Stomach (tissue), 9 donors: ENCODE results near the gene ESPN. TPM values are rescaled to one million over a fixed set of nuclear protein-coding genes. Genes with fewer than 3 reads are reported as not detected.

Experiments used
- DNase-seq, 2 donors: peaks; one replicate each; pipeline versions ENCODE4 v3.0.0 to v3.0.0-alpha.2; 2013 to 2019
- H3K27ac ChIP-seq, 5 donors: fragments of 200-600 bp in 4 of 5; sonication (generic) in 4 of 5; one replicate each; pipeline ENCODE4 v1.5.1; 2013 to 2019; ENCODE audit warnings: mild to moderate bottlenecking in 1 of 5, moderate library complexity in 1 of 5
- H3K27me3 ChIP-seq, 3 donors: fragments of 200-600 bp; sonication (generic); one replicate each; pipeline ENCODE4 v1.5.1; 2017 to 2019; ENCODE audit warnings: mixed run types in 1 of 3
- H3K36me3 ChIP-seq, 4 donors: fragments of 200-600 bp; sonication (generic); 1 replicate in 3 of 4; 2 replicates in 1 of 4; pipeline ENCODE4 v1.5.1; 2016 to 2019
- H3K4me1 ChIP-seq, 4 donors: fragments of 200-600 bp; sonication (generic); one replicate each; pipeline ENCODE4 v1.5.1; 2016 to 2019
- H3K4me3 ChIP-seq, 4 donors: fragments of 200-600 bp; sonication (generic) in 3 of 4; one replicate each; pipeline ENCODE4 v1.5.1; 2016 to 2019; ENCODE audit warnings: mild to moderate bottlenecking in 1 of 4
- H3K9me3 ChIP-seq, 4 donors: fragments of 200-600 bp; sonication (generic); one replicate each; pipeline ENCODE4 v1.5.1; 2016 to 2019
- CTCF ChIP-seq, 7 experiments: fragments of 450-650 bp in 4 of 7; fragments of 200-600 bp in 3 of 7; sonication (generic) in 3 of 7; IDR thresholded peaks; one replicate each; pipeline ENCODE4 v1.5.1; 2016 to 2019; ENCODE audit warnings: antibody characterized with exemption in 7 of 7, control low read depth in 2 of 7, mild to moderate bottlenecking in 1 of 7
- EP300 ChIP-seq: sonication (generic); formaldehyde crosslinking; IDR thresholded peaks from one replicate; pipeline ENCODE4 v1.6.1; 2017; ENCODE audit warnings: antibody characterized with exemption
- POLR2A ChIP-seq, 4 donors: fragments of 450-650 bp; IDR thresholded peaks; one replicate each; pipeline ENCODE4 v1.6.1; 2016; ENCODE audit warnings: antibody characterized with exemption in 4 of 4, control low read depth in 2 of 4, mild to moderate bottlenecking in 1 of 4, moderate library complexity in 1 of 4
- POLR2AphosphoS5 ChIP-seq, 3 donors: sonication (generic); formaldehyde crosslinking; IDR thresholded peaks; one replicate each; pipeline ENCODE4 v1.6.1; 2016; ENCODE audit warnings: antibody characterized with exemption in 3 of 3
- WGBS, 5 donors: extraction: QIAGEN DNeasy Blood & Tissue Kit in 3 of 5; methylation state at CpG; one replicate each; pipeline versions ENCODE4 v1.1.5 to v1.1.7; 2013 to 2018; 5-methylcytosine and 5-hydroxymethylcytosine counted together
- intact Hi-C: fragments of 100-400 bp; cut with DNase I; formaldehyde crosslinking; loops from one replicate; pipeline ENCODE4 v1.15.1; 2023; ENCODE audit warnings: low total_unique reads
- polyA plus RNA-seq, 3 donors: library from polyadenylated mRNA; stranded (reverse); fragments of 200-250 nt; gene quantifications; one replicate each; pipeline ENCODE4 v1.2.3, GENCODE V29; 2013
- total RNA-seq, 5 donors: library from RNA; depleted of rRNA; stranded (reverse); fragments of >200 nt; gene quantifications; one replicate each; pipeline versions ENCODE4 v1.1.0 to v1.2.3, GENCODE V29; 2014 to 2016
- donor health status: healthy with polysubstance abuse.
- donor health status: Bipolar disorder and iron deficiency.
- donor health status: healthy.

Gene ESPN
- total and polyA plus RNA-seq, 8 donors = 1.5 to 68.4 (median 4.8) TPM; not detected in 2

GRCh38 chr1:6489383-6489765, 64.8 kb downstream of the ESPN start:
- intact Hi-C loops = loop anchor here (5.0 kb wide), 1 partner anchor 158 kb away; no protein-coding TSS in a partner anchor
- Histone ChIP-seq H3K36me3 (no peaks in the 10 kb centered on the region), H3K4me3 (no peak overlapping the region), H3K27me3 (peaks cover 0 to 48% (median 33%) of the 10 kb centered on the region in 3 donors), H3K4me1 (peaks cover 30 to 68% (median 53%) of the 10 kb centered on the region in 4 donors), H3K9me3 (no peaks in the 10 kb centered on the region), H3K27ac (no peak overlapping the region)
- WGBS, 5 donors = 61 to 72% (median 62%) methylated on average over 3 to 9 of the region's 9 CpGs
- TF ChIP-seq POLR2A (IDR thresholded peaks at IDR 0.05) = no peak
- no peak for TF ChIP-seq CTCF (IDR thresholded peaks at IDR 0.05)
- TF ChIP-seq EP300 = no peak
- TF ChIP-seq POLR2AphosphoS5 (IDR thresholded peaks at IDR 0.05) = no peak
- no peak for DNase-seq

- 0 to 21% (median 12%) methylated on average over 1 to 21 of the region's 21 CpGs for WGBS, 5 donors
- Histone ChIP-seq H3K9me3 (no peaks in the 10 kb centered on the region), H3K4me3 (peak overlapping the region; percentile 65 to 84 (median 68)), H3K36me3 (no peaks in the 10 kb centered on the region), H3K4me1 (peaks cover 29 to 64% (median 49%) of the 10 kb centered on the region in 4 donors), H3K27me3 (peaks cover 0 to 44% (median 29%) of the 10 kb centered on the region in 3 donors), H3K27ac (peak overlapping the region in 4 of 5 donors; percentile 83 to 88 (median 86))
- peak; percentile 79 to 93 for DNase-seq
- intact Hi-C loops = loop anchor here (5.0 kb wide), 1 partner anchor 158 kb away; no protein-coding TSS in a partner anchor
- TF ChIP-seq EP300 (no peak), CTCF (IDR thresholded peaks at IDR 0.05) (peak in 5 of 7 experiments; percentile 70 to 92 (median 85))
These were observed 65.2 kb downstream of the ESPN start for GRCh38 chr1:6489799-6490180.

GRCh38 chr1:6490181-6491080, 65.9 kb downstream of the ESPN start:
- H3K4me3 ChIP-seq = peak overlapping the region; percentile 65 to 84 (median 68)
- H3K9me3 ChIP-seq = no peaks in the 10 kb centered on the region
- intact Hi-C loops = no loop called here
- TF ChIP-seq POLR2AphosphoS5 (IDR thresholded peaks at IDR 0.05) = peak in 1 of 3 donors; percentile 15
- no peak for TF ChIP-seq POLR2A (IDR thresholded peaks at IDR 0.05)
- no peak for TF ChIP-seq EP300
- peak in 1 of 7 experiments; percentile 2 for TF ChIP-seq CTCF (IDR thresholded peaks at IDR 0.05)
- peak; percentile 80 to 91 for DNase-seq
- H3K27ac ChIP-seq = peak overlapping the region; percentile 77 to 88 (median 84)
- no peaks in the 10 kb centered on the region for H3K36me3 ChIP-seq
- H3K4me1 ChIP-seq = peaks cover 23 to 57% (median 44%) of the 10 kb centered on the region in 4 donors
- peaks cover 0 to 38% (median 22%) of the 10 kb centered on the region in 3 donors for H3K27me3 ChIP-seq
- WGBS, 5 donors = 1 to 2% (median 1%) methylated on average over 47 to 70 of the region's 70 CpGs

GRCh38 chr1:6491081-6491449, 66.5 kb downstream of the ESPN start:
- no peak for TF ChIP-seq CTCF (IDR thresholded peaks at IDR 0.05)
- TF ChIP-seq EP300 = no peak
- TF ChIP-seq POLR2AphosphoS5 (IDR thresholded peaks at IDR 0.05) = no peak
- TF ChIP-seq POLR2A (IDR thresholded peaks at IDR 0.05) = no peak
- Histone ChIP-seq H3K27me3 (peaks cover 0 to 32% (median 16%) of the 10 kb centered on the region in 3 donors), H3K36me3 (no peaks in the 10 kb centered on the region), H3K27ac (peak overlapping the region; percentile 77 to 88 (median 84)), H3K4me3 (peak overlapping the region; percentile 65 to 84 (median 68)), H3K4me1 (peaks cover 16 to 52% (median 41%) of the 10 kb centered on the region in 4 donors), H3K9me3 (no peaks in the 10 kb centered on the region)
- intact Hi-C loops = no loop called here
- WGBS, 5 donors = 23 to 33% (median 26%) methylated on average over 6 of the region's 6 CpGs
- DNase-seq = no peak
